Activated naive CD8-positive, alpha-beta T cell treated with anti-CD3 and anti-CD28 coated beads for 36 hours (primary cell): ENCODE results near the gene KCNK4. TPM values are rescaled to one million over a fixed set of nuclear protein-coding genes. Genes with fewer than 3 reads are reported as not detected.
A peak's percentile ranks its signal among the peaks of the same experiment; 100 is the strongest.
"Not testable (repeated sequence)": the region's sequence is repeated elsewhere in the genome, so short reads cannot be mapped to it uniquely, and the experiment has no call there.

ENCODE experiments used
- DNase-seq: peaks from one replicate; pipeline ENCODE4 v3.0.0; 2021
- H3K27ac Mint-ChIP-seq: one replicate; pipeline ENCODE4 v1.8.0; 2022; ENCODE audit warnings: mild to moderate bottlenecking, moderate library complexity, mixed read lengths
- H3K27me3 Mint-ChIP-seq: one replicate; pipeline ENCODE4 v1.8.0; 2022; ENCODE audit warnings: mild to moderate bottlenecking, mixed read lengths
- H3K36me3 Mint-ChIP-seq: one replicate; pipeline ENCODE4 v1.8.0; 2021; ENCODE audit warnings: mild to moderate bottlenecking, mixed read lengths
- H3K4me1 Mint-ChIP-seq: one replicate; pipeline ENCODE4 v1.8.0; 2021; ENCODE audit warnings: mixed read lengths
- H3K4me3 Mint-ChIP-seq: one replicate; pipeline ENCODE4 v1.8.0; 2022; ENCODE audit warnings: mild to moderate bottlenecking, moderate library complexity, mixed read lengths
- H3K9me3 Mint-ChIP-seq: one replicate; pipeline ENCODE4 v1.8.0; 2022; ENCODE audit warnings: mixed read lengths
- total RNA-seq, 2 experiments: library from RNA; stranded (reverse); gene quantifications; one replicate each; pipeline ENCODE4 v1.2.3, GENCODE V29; 2021

The KCNK4 gene
- total RNA-seq, result not detected

DNA sequence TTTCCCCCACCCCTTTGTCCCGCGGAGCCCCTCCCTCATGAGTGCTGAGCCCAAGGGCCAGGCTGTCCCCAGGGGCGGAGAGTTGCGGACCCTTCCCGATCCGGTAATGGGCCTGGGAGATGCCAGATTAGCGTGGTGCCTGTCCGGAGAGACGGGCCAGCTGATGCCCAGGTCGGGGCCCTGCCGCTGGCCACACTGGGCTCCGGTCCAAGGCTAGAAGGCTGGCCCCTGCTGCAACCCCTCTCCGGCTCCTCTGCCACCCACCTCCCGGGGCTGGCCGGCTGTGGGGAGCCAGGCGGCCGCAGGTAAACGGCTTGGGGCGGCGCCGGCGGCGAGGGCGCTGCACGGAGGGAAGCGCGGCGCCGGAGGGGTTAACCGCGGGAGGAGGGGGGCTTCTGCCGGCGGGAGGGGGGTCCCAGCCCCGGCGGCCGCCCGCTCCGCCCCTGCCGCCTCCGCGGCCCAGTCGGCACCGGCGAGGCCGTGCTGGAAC lies at the start of gene KCNK4:
TSS of gene KCNK4 (plus strand) at position 41 of the 490 bp plus-strand sequence. CDS start 1,717 bp downstream, outside the sequence.
- Mint-ChIP-seq H3K27me3 (peaks cover 50% of the 10 kb centered on the region), H3K4me3 (peak within 1 kb of the TSS; percentile 23), H3K9me3 (no peaks in the 10 kb centered on the region), H3K36me3 (peaks cover 5% of the 10 kb centered on the region), H3K27ac (no peak within 1 kb of the TSS), H3K4me1 (peaks cover 14% of the 10 kb centered on the region)
- DNase-seq, result no peak

GRCh38 chr11:64241491-64242374 lies 49.4 kb upstream of the KCNK4 start:
- peak overlapping the region; percentile 97 for H3K27ac Mint-ChIP-seq
- H3K36me3 Mint-ChIP-seq, result peaks cover 32% of the 10 kb centered on the region
- no peaks in the 10 kb centered on the region for H3K27me3 Mint-ChIP-seq
- DNase-seq, result peak; percentile 100
- H3K9me3 Mint-ChIP-seq, result no peaks in the 10 kb centered on the region
- peak overlapping the region; percentile 95 for H3K4me3 Mint-ChIP-seq
- peaks cover 30% of the 10 kb centered on the region for H3K4me1 Mint-ChIP-seq

DNA sequence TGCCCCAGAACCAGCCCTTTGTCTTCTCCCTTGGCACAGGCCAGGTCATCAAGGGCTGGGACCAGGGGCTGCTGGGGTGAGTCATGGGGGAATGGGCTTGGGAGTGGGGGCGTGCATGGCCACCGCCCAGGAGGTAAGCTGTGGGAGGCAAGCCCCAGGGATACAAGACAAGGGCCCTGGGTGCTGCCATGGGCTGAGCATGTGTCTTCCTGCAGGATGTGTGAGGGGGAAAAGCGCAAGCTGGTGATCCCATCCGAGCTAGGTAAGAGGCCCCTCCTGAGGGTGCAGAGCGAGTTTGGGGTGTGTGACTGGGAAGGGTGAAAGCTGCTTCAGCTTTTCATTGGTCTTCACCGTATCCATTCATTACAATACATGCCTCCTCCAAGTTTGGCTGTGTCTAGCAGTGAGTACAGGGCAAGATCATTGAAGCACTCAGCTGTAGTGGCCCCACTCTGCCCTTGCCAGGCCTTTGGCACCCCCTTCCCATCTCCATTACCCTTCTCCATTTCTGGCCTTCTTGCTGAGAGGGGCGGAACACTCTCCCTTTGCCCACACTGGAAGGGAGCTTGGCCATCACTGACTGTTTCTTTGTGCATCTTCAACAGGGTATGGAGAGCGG lies 47.8 kb upstream of the KCNK4 start:
- Mint-ChIP-seq H3K27ac (peak overlapping the region; percentile 66), H3K9me3 (no peaks in the 10 kb centered on the region), H3K27me3 (no peaks in the 10 kb centered on the region), H3K4me1 (peaks cover 37% of the 10 kb centered on the region), H3K36me3 (peaks cover 32% of the 10 kb centered on the region), H3K4me3 (peak overlapping the region; percentile 95)
- no peak for DNase-seq

GRCh38 chr11:64244107-64244506 lies 47.0 kb upstream of the KCNK4 start:
- Mint-ChIP-seq H3K4me1 (peaks cover 33% of the 10 kb centered on the region), H3K27ac (no peak overlapping the region), H3K9me3 (no peaks in the 10 kb centered on the region), H3K4me3 (peak overlapping the region; percentile 48), H3K27me3 (no peaks in the 10 kb centered on the region), H3K36me3 (peaks cover 32% of the 10 kb centered on the region)
- DNase-seq, result no peak

- Mint-ChIP-seq H3K4me1 (peaks cover 27% of the 10 kb centered on the region), H3K27me3 (no peaks in the 10 kb centered on the region), H3K27ac (peak overlapping the region; percentile 90), H3K4me3 (peak overlapping the region; percentile 91), H3K9me3 (no peaks in the 10 kb centered on the region), H3K36me3 (peaks cover 29% of the 10 kb centered on the region)
- DNase-seq, result no peak
Observed at GRCh38 chr11:64244966-64245365, 46.1 kb upstream of the KCNK4 start.

DNA sequence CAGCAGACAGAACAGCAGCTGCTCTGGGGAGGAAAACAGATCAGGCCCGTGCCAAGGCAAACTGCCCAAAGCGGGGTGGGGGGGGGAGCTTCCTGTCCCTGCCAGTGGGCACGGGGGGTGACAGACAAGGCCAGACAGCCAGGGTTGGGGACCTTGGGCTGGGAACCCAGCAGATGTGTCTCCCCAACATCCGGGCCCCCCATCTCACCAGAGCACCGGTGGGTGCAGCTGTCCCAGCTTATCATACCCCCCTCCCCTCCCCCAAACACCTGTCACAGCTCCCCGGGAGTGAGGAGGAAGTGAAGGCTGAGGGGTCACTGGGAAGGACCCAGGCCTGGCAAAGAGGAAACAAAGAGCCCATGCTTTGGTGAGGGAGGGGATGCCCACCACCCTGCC lies 45.7 kb upstream of the KCNK4 start:
- Mint-ChIP-seq H3K27me3 (no peaks in the 10 kb centered on the region), H3K4me1 (peaks cover 23% of the 10 kb centered on the region), H3K27ac (peak overlapping the region; percentile 90), H3K9me3 (no peaks in the 10 kb centered on the region), H3K4me3 (peak overlapping the region; percentile 91), H3K36me3 (peaks cover 26% of the 10 kb centered on the region)
- no peak for DNase-seq

- H3K27ac Mint-ChIP-seq, result peak overlapping the region; percentile 90
- peak; percentile 79 for DNase-seq
- H3K27me3 Mint-ChIP-seq, result no peaks in the 10 kb centered on the region
- peaks cover 24% of the 10 kb centered on the region for H3K4me1 Mint-ChIP-seq
- peaks cover 23% of the 10 kb centered on the region for H3K36me3 Mint-ChIP-seq
- H3K4me3 Mint-ChIP-seq, result peak overlapping the region; percentile 91
- H3K9me3 Mint-ChIP-seq, result no peaks in the 10 kb centered on the region
Observed at GRCh38 chr11:64245797-64246620, 45.1 kb upstream of the KCNK4 start.

- not testable (repeated sequence) for H3K9me3 Mint-ChIP-seq, H3K27ac Mint-ChIP-seq, DNase-seq, H3K27me3 Mint-ChIP-seq
- Mint-ChIP-seq H3K4me1 (peaks cover 24% of the 10 kb centered on the region), H3K36me3 (peaks cover 21% of the 10 kb centered on the region), H3K4me3 (peak overlapping the region; percentile 84)
Observed at GRCh38 chr11:64246621-64246870, 44.6 kb upstream of the KCNK4 start.

GRCh38 chr11:64246871-64247728 lies 44.0 kb upstream of the KCNK4 start, which contains the start of gene PPP1R14B:
PPP1R14B (minus strand) TSS chr11:64246943; CDS start chr11:64246673, 270 bp downstream.
- H3K27me3 Mint-ChIP-seq, result no peaks in the 10 kb centered on the region
- DNase-seq, result peak; percentile 85
- H3K9me3 Mint-ChIP-seq, result no peaks in the 10 kb centered on the region
- peaks cover 29% of the 10 kb centered on the region for H3K4me1 Mint-ChIP-seq
- peaks cover 21% of the 10 kb centered on the region for H3K36me3 Mint-ChIP-seq
- peak within 1 kb of the TSS; percentile 91 for H3K4me3 Mint-ChIP-seq
- H3K27ac Mint-ChIP-seq, result peak within 1 kb of the TSS; percentile 90

DNA sequence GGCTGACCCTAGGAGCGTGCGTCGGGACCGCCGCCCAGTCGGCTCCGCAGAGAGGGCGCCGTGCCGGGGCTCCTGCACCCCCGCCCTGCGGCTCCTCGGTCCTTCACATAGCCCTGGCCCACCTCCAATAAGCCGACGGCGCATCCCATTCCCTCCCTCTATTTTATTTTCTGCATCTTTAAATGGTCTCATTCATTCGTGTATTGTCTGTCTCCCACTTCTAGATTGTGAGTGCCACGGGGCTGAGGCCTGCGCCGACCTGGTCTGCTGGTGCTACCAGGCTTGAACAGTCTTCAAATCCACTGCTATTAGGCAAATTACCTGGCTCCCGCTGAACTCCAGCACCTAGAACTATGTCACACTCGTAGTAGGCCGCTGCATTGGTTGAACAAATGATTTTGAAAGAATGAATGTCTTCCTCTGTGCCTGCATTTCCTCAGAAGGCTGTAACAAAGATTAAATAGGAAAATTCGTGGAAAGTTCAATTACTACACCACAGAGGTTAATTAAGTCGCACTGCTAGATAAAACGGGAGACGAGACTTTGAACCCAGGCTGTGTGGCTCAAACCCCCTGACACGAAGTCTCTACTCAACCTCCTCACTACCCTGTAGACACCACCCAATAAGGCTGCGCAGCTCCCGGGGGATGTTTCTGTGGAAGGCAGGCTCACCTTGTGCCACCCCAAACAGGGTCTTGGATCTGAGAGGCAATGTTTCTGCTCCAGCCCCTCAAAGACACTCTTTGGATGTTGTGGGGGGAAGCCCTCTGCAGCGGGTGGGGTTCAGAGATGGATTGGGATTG lies 43.2 kb upstream of the KCNK4 start:
- Mint-ChIP-seq H3K27ac (no peak overlapping the region), H3K4me1 (peaks cover 30% of the 10 kb centered on the region), H3K4me3 (peak overlapping the region; percentile 48), H3K9me3 (no peaks in the 10 kb centered on the region), H3K36me3 (peaks cover 15% of the 10 kb centered on the region), H3K27me3 (no peaks in the 10 kb centered on the region)
- DNase-seq, result no peak

- Mint-ChIP-seq H3K27me3 (no peaks in the 10 kb centered on the region), H3K4me1 (peaks cover 24% of the 10 kb centered on the region), H3K9me3 (no peaks in the 10 kb centered on the region), H3K36me3 (peaks cover 10% of the 10 kb centered on the region), H3K27ac (no peak overlapping the region), H3K4me3 (no peak overlapping the region)
- DNase-seq, result no peak
Observed at GRCh38 chr11:64248578-64248977, 42.5 kb upstream of the KCNK4 start.

- no peak overlapping the region for H3K27ac Mint-ChIP-seq
Observed at GRCh38 chr11:64249038-64249437, 42.1 kb upstream of the KCNK4 start.

DNA sequence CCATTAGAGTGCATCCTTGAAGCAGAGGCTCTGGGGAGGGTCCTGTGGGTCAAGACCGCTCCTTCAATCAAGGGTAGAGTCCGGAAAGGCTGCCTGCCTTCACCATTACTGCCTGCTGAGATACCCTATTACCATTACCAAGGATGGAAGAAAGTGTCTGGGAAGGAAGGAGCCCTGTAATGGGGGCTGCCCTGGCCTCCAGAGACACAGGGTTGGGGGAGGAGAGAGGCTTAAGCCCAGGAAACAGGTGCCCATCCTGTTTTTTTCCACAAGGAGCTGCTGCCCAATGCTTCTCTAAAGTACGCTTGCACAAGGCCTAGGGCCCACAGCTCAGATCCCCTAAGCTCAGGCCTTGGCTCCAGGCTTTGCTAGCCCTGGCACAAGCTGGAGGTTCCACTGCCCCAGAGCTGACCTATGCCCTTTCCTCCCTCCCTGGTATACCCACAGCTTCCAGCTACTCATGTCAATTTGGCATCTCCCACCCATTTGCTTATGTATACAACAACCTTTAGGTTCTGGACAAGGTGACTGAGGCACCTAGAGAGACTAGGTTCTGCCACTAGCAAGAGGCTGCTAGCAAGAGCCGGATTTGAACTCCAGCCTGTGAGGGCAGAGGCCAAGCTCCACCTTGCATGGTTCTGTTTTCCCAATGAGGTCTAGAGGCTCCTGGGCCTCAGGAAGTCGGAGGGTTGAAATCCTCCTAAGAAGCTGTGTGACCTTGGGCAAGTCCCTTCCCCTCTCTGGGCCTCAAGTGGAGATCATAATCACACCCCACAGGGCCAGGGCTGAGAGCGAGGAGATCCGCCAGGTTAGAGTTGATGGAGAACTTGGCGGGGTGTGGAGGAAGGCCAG lies 41.3 kb upstream of the KCNK4 start:
- H3K36me3 Mint-ChIP-seq, result peaks cover 7% of the 10 kb centered on the region
- H3K4me3 Mint-ChIP-seq, result no peak overlapping the region
- no peaks in the 10 kb centered on the region for H3K27me3 Mint-ChIP-seq
- H3K4me1 Mint-ChIP-seq, result peaks cover 16% of the 10 kb centered on the region
- H3K9me3 Mint-ChIP-seq, result no peaks in the 10 kb centered on the region
- H3K27ac Mint-ChIP-seq, result no peak overlapping the region
- DNase-seq, result no peak

More at GRCh38 chr11:64249038-64249437, 42.1 kb upstream of the KCNK4 start:
- peaks cover 7% of the 10 kb centered on the region for H3K36me3 Mint-ChIP-seq
- no peaks in the 10 kb centered on the region for H3K9me3 Mint-ChIP-seq
- no peak overlapping the region for H3K4me3 Mint-ChIP-seq
- H3K4me1 Mint-ChIP-seq, result peaks cover 19% of the 10 kb centered on the region
- H3K27me3 Mint-ChIP-seq, result no peaks in the 10 kb centered on the region
- no peak for DNase-seq
